NCI-H2227 (cell line): ENCODE measurements around the gene MAD1L1.
"Not testable (repeated sequence)": the region's sequence is repeated elsewhere in the genome, so short reads cannot be mapped to it uniquely, and the experiment has no call there.

Experiments used
- DNase-seq: peaks from one replicate; lab custom pipeline; 2025; ENCODE audit not compliant: unreplicated experiment; lab: John Stamatoyannopoulos, UW

The MAD1L1 gene

GRCh38 chr7:2180081-2180480 lies 52.7 kb downstream of the MAD1L1 start:
- no peak for DNase-seq

GRCh38 chr7:2175514-2175913 lies 57.2 kb downstream of the MAD1L1 start:
- no peak for DNase-seq

DNA sequence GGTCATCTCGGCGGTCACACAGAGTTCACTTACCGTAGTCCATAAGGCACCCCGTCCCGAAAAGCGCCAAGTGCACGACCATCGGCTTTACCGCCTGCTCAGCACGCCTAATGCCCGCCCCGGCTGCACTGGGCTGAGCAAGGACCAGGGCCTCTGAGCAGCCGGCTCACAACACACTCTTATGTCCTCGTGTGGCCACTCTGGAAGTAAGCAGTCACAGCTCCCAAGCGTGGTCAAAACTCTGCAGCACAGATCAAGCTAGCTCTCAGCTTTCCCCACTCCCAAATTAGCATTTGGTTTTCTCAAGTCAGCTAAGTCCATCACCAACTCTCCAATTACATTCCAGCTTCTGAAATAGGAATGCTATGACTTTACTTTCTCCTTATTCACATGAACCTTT lies 57.7 kb downstream of the MAD1L1 start:
- DNase-seq, result no peak

- no peak for DNase-seq
These were observed 59.4 kb downstream of the MAD1L1 start for GRCh38 chr7:2173189-2173827.

DNA sequence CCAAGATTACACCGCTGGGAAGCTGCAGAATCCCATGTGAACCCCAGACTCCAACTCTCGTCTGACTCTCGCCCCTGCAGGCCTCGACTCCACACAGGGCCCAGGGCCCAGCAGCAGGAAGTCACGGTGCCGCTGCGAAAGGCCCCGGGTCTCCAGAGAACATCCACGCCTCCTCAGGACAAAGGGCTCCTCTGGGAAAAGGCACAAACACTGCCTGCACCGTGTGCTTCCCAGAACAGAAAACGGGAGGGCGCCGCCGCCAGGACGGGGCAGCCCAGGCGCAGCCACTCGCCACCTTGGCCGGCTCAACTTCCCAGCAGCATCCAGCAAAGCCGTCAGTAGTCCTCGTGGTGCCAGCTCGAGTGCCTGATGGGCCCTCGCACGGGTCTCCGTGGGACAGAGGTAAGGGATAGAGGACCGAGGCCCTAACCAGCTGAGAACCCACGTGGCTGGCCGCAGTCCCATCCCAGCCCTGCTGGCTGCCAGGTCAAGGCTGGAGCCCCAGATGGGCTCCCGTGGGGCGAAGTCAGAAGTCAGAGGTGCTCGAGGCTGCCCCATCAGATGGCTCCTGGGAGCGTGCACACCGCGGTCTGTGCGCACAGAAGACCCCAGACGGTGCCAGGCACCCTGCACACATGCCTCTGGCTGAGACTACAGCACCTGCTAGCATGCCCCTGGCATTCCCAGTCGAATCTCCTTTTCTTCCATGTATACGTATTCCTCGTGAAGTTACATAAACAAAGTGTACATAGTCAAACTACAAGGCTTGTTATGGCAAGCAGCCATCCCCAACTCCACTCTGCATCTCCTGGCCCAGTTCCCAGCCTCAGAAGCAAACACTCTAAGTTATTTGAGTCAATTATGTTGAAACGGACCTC lies 60.2 kb downstream of the MAD1L1 start:
- no peak for DNase-seq

- DNase-seq, result no peak
These were observed 60.9 kb downstream of the MAD1L1 start for GRCh38 chr7:2171855-2172254.

GRCh38 chr7:2170576-2171521 lies 61.9 kb downstream of the MAD1L1 start:
- no peak for DNase-seq

DNA sequence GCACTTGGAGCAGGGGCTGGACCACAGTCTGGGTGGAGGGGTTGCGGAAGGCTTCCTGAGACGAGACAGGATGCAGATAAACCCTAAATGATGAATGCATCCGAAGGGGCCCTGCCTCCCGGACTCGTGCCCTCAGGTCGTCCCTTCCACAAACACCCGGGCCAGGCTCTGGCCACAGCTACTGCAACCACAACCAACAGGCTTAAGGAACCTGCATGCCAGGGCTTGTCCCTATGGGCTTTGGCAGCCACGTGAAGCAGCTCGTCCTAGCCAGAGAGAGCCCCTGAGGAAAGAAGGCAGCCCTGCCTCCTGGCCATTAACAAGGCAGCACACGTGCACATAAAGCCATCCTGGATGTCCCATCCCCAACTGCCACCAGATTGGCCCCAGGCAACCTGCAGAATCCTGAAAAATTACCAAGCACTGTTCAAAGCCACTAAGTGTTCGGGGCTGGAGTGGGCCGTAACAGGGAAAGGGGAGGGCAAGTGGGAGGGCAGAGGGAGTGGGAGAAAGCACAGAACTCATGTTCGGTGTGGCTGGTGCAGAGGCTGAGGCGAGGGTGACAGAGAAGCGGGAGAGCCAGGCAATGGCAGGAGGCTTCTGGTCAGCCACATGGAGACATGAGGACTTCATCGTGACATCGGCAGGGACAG lies 62.7 kb downstream of the MAD1L1 start:
- DNase-seq, result no peak

- no peak for DNase-seq
These were observed 64.0 kb downstream of the MAD1L1 start for GRCh38 chr7:2168615-2169311.

- no peak for DNase-seq
These were observed 66.0 kb downstream of the MAD1L1 start for GRCh38 chr7:2166625-2167280.

- DNase-seq, result no peak
These were observed 66.8 kb downstream of the MAD1L1 start for GRCh38 chr7:2165610-2166594.

GRCh38 chr7:2165239-2165609 lies 67.5 kb downstream of the MAD1L1 start:
- no peak for DNase-seq

GRCh38 chr7:2164646-2165045 lies 68.1 kb downstream of the MAD1L1 start:
- DNase-seq, result no peak

DNA sequence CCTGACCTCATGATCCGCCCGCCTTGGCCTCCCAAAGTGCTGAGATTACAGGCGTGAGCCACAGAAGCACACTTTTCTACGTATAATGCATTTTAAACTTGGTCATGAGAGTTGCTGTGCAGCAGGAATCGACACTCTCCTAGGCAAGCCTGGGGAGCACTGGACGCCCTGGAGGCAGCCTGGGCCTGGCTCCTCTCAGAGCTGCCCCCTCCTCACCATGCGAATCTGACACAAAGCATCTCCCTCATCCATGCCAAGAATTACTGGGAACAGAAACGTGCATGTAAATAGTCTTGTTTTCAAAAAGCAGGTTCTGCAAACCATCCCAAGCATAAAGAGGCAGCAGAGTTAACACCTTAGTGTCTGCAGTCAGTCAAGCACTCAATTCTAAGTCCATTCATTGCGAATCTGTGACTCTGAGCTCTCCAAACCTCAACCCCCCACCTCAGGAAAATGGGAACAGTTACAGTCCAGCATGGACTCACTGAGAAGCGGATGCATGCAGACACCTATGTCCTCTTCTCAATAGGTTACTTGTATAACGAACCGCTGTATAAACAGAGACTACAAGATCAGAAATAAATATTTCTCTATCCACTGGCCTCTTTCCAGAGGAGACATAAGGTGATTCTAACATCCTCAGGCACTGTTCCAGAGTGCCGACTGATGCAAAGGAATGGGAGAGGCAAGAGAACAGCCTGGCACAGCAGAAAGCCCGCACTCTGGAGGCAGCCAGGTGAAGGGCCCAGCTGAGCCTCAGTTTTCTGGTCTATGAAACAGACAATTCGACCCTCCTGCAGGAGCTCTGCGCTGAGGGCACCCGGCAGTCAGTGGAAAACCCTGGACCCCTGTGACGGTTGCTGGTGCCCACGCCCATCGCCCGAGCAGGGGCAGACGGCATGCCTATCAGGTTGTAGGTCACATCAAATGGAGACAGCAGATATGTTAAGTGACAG lies 68.9 kb downstream of the MAD1L1 start:
- DNase-seq, result no peak

- no peak for DNase-seq
These were observed 69.8 kb downstream of the MAD1L1 start for GRCh38 chr7:2162959-2163358.

DNA sequence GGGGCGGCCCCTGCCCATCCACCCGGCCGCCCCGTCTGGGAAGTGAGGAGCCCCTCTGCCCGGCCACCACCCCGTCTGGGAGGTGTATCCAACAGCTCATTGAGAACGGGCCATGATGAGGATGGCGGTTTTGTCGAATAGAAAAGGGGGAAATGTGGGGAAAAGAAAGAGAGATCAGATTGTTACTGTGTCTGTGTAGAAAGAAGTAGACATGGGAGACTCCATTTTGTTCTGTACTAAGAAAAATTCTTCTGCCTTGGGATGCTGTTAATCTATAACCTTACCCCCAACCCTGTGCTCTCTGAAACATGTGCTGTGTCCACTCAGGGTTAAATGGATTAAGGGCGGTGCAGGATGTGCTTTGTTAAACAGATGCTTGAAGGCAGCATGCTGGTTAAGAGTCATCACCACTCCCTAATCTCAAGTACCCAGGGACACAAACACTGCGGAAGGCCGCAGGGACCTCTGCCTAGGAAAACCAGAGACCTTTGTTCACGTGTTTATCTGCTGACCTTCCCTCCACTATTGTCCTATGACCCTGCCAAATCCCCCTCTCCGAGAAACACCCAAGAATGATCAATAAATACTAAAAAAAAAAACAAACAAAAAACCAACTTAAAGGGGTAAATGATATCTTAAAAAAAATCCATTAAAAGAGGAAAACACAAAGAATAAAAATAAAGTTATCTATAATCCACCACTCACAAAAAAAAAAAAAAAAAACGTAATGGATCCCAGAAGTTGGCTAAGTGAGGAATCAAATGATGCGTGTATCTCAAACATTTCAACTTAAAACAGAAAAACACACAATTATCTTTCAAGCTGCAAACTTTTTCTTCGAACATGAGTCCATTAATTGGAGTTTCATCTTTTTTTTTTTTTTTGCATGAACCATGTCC lies 70.5 kb downstream of the MAD1L1 start:
- DNase-seq, result not testable (repeated sequence)

- no peak for DNase-seq
These were observed 73.6 kb downstream of the MAD1L1 start for GRCh38 chr7:2159176-2159520.
